ENCODE measurements around the gene SKI.
A peak's percentile ranks its signal among the peaks of the same experiment; 100 is the strongest.
"Not testable (repeated sequence)": the region's sequence is repeated elsewhere in the genome, so short reads cannot be mapped to it uniquely, and the experiment has no call there.

SKI gene

GRCh38 chr1:2290595-2291510 is 62.7 kb downstream of the SKI start:
- peak overlapping the region; percentile 9 for H3K4me3 ChIP-seq (ENCODE audit: low read depth, low read length)
- DNase-seq (ENCODE audit: low read depth), result peak; percentile 35
- TF ChIP-seq CTCF (IDR thresholded peaks at IDR 0.05; ENCODE audit: low read depth, low read length, missing control alignments), result no peak

- no peak for TF ChIP-seq CTCF (IDR thresholded peaks at IDR 0.05; ENCODE audit: low read depth, low read length, missing control alignments)
- H3K4me3 ChIP-seq (ENCODE audit: low read depth, low read length), result no peak overlapping the region
- no peak for DNase-seq (ENCODE audit: low read depth)
Observed at GRCh38 chr1:2291577-2291976, 63.5 kb downstream of the SKI start.

- DNase-seq (ENCODE audit: low read depth), result no peak
- TF ChIP-seq CTCF (IDR thresholded peaks at IDR 0.05; ENCODE audit: low read depth, low read length, missing control alignments), result no peak
- no peak overlapping the region for H3K4me3 ChIP-seq (ENCODE audit: low read depth, low read length)
Observed at GRCh38 chr1:2292725-2293450, 64.8 kb downstream of the SKI start.

GRCh38 chr1:2294033-2294724 is 66.1 kb downstream of the SKI start:
- no peak overlapping the region for H3K4me3 ChIP-seq (ENCODE audit: low read depth, low read length)
- DNase-seq (ENCODE audit: low read depth), result no peak
- no peak for TF ChIP-seq CTCF (IDR thresholded peaks at IDR 0.05; ENCODE audit: low read depth, low read length, missing control alignments)

- H3K4me3 ChIP-seq (ENCODE audit: low read depth, low read length), result no peak overlapping the region
- no peak for TF ChIP-seq CTCF (IDR thresholded peaks at IDR 0.05; ENCODE audit: low read depth, low read length, missing control alignments)
- DNase-seq (ENCODE audit: low read depth), result no peak
Observed at GRCh38 chr1:2294725-2295078, 66.6 kb downstream of the SKI start.

- no peak overlapping the region for H3K4me3 ChIP-seq (ENCODE audit: low read depth, low read length)
- no peak for DNase-seq (ENCODE audit: low read depth)
- TF ChIP-seq CTCF (IDR thresholded peaks at IDR 0.05; ENCODE audit: low read depth, low read length, missing control alignments), result no peak
Observed at GRCh38 chr1:2295526-2295925, 67.4 kb downstream of the SKI start.

- not testable (repeated sequence) for DNase-seq (ENCODE audit: low read depth); H3K4me3 ChIP-seq (ENCODE audit: low read depth, low read length)
Observed at GRCh38 chr1:2296211-2296610, 68.1 kb downstream of the SKI start.
